GM12874 (cell line): ENCODE data around the gene CCL27.

Experiments used
- TF ChIP-seq, protein P1 (sequence below): IDR thresholded peaks from 2 replicates; pipeline ENCODE4 v1.5.1; 2011; ENCODE audit warnings: low read depth, mild to moderate bottlenecking, control low read depth, low read length, moderate library complexity; ENCODE audit not compliant: insufficient read depth

Gene CCL27

DNA sequence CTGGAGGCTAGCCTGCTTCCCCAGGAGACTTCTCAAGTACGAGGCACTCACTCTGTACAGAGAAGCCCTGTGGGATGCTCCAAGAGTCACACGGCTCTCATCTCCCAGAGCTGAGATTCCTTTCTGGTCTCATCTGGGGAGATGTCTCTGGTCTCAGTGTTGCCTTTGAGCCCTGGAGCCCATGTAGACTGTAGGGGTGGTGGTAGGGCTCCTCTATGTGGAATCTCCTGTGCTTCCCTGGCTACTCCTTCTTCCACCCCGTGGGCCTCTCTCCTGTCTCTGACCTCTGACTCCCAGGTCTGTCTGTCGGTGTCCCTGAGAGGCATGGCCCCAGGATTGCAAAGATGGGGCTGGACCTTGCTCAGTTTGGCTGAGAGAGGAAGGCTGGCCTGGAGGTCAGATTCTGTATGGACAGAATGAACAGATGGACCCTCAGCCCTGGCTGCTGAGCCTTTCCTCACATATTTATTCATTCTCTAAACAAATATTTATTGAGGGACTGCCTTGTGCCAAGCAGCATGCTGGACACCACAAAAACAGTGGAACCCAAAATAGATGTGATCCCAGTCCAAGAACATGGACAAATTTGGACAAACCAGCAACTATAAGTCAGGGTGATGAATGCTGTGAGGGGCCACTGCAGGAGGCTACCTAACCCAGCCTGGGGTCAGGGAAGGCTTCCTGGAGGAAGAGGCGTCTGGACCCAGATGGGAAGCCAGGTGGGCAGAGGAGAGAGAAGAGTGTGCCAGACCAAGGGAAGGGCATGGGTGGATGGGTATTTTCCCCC lies 26.1 kb upstream of the CCL27 start:
- TF ChIP-seq, protein P1, sequence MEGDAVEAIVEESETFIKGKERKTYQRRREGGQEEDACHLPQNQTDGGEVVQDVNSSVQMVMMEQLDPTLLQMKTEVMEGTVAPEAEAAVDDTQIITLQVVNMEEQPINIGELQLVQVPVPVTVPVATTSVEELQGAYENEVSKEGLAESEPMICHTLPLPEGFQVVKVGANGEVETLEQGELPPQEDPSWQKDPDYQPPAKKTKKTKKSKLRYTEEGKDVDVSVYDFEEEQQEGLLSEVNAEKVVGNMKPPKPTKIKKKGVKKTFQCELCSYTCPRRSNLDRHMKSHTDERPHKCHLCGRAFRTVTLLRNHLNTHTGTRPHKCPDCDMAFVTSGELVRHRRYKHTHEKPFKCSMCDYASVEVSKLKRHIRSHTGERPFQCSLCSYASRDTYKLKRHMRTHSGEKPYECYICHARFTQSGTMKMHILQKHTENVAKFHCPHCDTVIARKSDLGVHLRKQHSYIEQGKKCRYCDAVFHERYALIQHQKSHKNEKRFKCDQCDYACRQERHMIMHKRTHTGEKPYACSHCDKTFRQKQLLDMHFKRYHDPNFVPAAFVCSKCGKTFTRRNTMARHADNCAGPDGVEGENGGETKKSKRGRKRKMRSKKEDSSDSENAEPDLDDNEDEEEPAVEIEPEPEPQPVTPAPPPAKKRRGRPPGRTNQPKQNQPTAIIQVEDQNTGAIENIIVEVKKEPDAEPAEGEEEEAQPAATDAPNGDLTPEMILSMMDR, result no peak

DNA sequence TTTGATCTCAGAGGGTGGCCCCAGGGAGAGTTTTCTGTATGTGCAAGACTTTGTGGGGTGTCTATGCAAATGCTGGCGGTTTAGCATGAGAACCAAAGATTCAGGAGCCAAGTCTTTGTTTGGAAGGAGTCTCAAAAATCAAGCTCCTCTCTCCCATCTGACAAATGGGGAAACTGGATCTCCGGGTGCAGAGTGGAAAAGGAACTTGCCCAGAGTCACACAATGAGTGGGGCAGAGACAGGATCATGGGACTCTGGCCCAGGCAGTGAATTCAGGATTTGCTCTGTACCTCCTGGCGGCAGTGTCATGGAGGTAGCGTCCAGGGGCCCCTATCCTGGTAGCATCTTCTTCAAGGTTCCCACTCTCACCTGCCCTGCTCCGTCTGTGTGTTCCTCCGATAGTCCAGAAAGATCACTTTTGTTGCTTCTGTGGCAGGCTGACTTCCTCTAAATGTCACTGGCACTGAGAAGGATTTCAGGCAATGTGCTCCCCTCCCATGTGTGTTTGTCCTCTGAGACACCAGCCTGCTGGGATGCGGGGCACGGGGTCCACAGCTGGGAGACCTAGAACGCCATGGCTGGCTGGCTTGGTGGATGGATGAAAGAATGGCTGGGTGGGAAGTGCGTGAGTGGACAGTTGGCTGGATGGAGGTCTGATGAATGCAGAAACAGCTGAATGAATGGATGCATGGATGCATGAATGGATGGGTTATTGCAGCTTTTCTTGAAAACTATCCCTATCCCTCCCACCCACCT lies 25.0 kb upstream of the CCL27 start:
- TF ChIP-seq, protein P1, result no peak

DNA sequence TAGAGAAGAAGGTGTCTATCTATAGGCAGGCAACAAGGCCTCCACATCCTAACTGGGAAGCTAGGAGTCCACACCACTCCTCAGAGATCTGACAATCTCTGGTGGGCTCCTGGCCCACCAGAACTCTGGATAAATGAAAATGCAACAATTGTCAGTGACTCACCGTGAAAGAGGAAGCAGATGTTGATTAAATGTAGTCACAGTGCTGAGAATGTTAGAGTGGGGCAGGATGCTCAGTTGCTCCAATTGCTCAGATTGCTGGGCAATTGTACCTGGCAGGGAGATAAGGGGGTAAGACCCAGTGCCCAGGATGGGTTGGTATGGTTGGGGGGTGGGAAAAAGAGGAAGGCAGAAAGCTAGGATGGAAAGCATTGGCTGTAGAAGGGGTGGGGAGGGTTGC lies 24.3 kb upstream of the CCL27 start:
- TF ChIP-seq, protein P1, result no peak

DNA sequence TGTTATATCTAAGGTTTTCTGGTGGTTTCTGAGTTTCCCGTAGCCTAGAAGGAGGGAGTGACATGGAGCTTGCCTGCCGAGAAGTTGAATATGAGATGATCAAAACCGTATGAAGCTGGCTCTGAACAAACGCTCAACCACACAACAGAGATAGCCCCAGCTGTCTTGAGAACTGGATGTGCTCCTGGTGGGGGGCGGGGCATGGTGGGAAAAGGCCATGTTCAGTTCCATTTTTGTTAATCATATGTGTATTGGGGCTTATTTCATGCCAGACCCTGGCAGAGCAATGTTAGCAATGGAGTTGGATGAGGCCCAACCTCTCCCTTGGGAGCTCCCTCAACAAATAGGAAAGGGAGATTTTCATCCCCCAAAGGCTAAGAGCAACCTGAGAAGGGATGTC lies 23.8 kb upstream of the CCL27 start:
- TF ChIP-seq, protein P1, result no peak

DNA sequence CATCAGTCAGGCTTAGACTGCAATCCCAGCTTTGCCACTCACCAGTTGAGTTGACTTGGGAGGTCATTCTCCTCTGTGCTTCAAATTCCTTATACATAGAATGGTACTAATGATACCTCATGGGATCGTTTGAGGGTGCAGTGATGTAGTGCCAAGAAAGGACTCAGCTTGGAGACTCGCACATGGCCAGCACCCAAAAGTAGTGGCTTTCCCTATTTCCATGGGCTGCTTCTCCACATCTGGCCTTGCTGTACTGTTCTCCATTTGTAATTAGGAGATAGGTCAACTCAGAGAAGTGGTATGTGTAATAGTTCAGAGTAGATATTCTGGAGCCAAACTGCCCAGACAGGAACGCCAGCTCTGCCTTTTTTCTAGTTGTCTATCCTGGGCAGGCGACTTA lies 23.1 kb upstream of the CCL27 start:
- TF ChIP-seq, protein P1, result no peak

DNA sequence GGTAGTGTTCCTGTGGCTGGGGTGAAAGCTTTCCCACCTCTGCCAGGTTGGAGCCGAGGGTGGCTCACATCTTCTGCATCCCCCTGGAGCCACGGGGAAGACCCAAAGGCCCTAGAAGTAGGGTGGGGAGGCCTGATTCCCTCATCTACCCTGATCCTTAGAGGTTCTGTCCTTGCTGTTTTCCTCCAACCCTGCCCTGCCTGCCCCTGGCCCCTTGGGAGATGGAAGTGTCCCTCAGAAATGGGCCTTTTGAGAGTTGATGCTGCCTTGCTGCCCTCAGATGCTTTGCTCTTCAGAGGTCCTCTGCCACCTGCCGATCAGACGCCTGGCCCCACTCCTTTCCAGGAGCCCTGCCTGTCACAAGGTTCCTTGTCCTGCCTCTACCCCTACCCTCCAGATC lies 22.4 kb upstream of the CCL27 start:
- TF ChIP-seq, protein P1, result no peak

DNA sequence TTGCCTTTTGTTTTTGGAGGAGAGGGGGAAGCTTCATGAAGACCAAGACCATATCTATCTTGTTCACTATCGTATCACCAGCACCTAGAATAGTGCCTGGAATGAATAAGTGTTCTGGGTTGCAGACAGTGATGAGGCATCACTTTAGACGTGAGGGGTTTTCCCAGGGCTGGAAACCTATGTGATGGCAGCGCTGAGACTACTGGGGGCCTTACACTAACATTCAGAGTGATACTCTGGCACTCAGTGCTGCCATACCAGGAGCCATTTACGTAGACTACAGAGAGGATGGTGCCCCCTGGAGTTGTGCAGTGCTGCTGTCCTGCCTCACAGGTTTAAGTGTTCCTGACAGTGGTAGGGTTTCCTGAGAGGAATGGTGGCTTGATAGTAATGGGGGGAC lies 21.7 kb upstream of the CCL27 start:
- TF ChIP-seq, protein P1, result no peak
